IMR-90 (cell line): ENCODE data around the gene RAC2. TPM values are rescaled to one million over a fixed set of nuclear protein-coding genes. Genes with fewer than 3 reads are reported as not detected.

ENCODE experiments used
- ATAC-seq: fragments of 200-7000 bp; cut with Tn5 transposase; 2 replicates; pipeline ENCODE4 v1.9.1; 2020; ENCODE audit warnings: low read depth, mild to moderate bottlenecking, moderate library complexity
- BruUV-seq: library from RNA; stranded (reverse); fragments of 400-500 nt; replicated peaks from 2 replicates; lab custom pipeline; 2021; lab: Mats Ljungman, UMichigan
- CTCF ChIA-PET: fragments of 300-600 bp; formaldehyde crosslinking; extraction: SDS; loops from one replicate; lab custom pipeline; 2021; ENCODE audit warnings: antibody characterized with exemption; lab: Yijun Ruan, JAX
- POLR2A ChIA-PET: fragments of 300-600 bp; sonication (Branson Sonifier 250); formaldehyde crosslinking; loops from one replicate; lab custom pipeline; 2022; ENCODE audit warnings: antibody characterized with exemption; ENCODE audit not compliant: unreplicated experiment; lab: Charles Lee
- DNase-seq: peaks from one replicate; pipeline ENCODE4 v3.0.0; 2013
- H2AFZ ChIP-seq: replicated peaks from 2 replicates; pipeline ENCODE3; 2013; ENCODE audit warnings: low read length, mild to moderate bottlenecking; ENCODE audit not compliant: poor library complexity
- H2AK5ac ChIP-seq: 2 replicates; pipeline ENCODE4 v1.6.1; 2013; ENCODE audit warnings: low read depth, low read length, inconsistent platforms
- H2AK9ac ChIP-seq: replicated peaks from 2 replicates; pipeline ENCODE3; 2013; ENCODE audit warnings: mild to moderate bottlenecking, low read depth, low read length, moderate library complexity; ENCODE audit not compliant: poor library complexity
- H2BK120ac ChIP-seq: 2 replicates; pipeline ENCODE4 v1.6.1; 2013; ENCODE audit warnings: low read depth, low read length, inconsistent platforms
- H2BK15ac ChIP-seq: 3 replicates; pipeline ENCODE4 v1.6.1; 2013; ENCODE audit warnings: low read depth, low read length, inconsistent platforms
- H2BK20ac ChIP-seq: 2 replicates; pipeline ENCODE4 v1.6.1; 2013; ENCODE audit warnings: low read depth, mild to moderate bottlenecking, inconsistent platforms, low read length, moderate library complexity
- H2BK5ac ChIP-seq: 2 replicates; pipeline ENCODE4 v1.6.1; 2013; ENCODE audit warnings: mild to moderate bottlenecking, low read depth, low read length, inconsistent platforms; ENCODE audit not compliant: poor library complexity, severe bottlenecking
- H3K14ac ChIP-seq: replicated peaks from 2 replicates; pipeline ENCODE4 v1.6.1; 2013; ENCODE audit warnings: low read depth, low read length, inconsistent platforms
- H3K18ac ChIP-seq: 2 replicates; pipeline ENCODE4 v1.6.1; 2013; ENCODE audit warnings: low read depth, low read length, control low read depth
- H3K23ac ChIP-seq: 2 replicates; pipeline ENCODE4 v1.6.1; 2013; ENCODE audit warnings: low read depth, low read length, inconsistent platforms
- H3K27ac ChIP-seq: 2 replicates; pipeline ENCODE4 v1.5.1; 2013; ENCODE audit warnings: mild to moderate bottlenecking, control low read depth, low read length; ENCODE audit not compliant: insufficient read depth
- H3K27me3 ChIP-seq: 2 replicates; pipeline ENCODE4 v1.6.1; 2013; ENCODE audit warnings: low read length; ENCODE audit not compliant: control insufficient read depth, insufficient read depth
- H3K36me3 ChIP-seq: 2 replicates; pipeline ENCODE4 v1.6.1; 2013; ENCODE audit warnings: low read length, mixed read lengths; ENCODE audit not compliant: control insufficient read depth, insufficient read depth
- H3K4ac ChIP-seq: 2 replicates; pipeline ENCODE4 v1.6.1; 2013; ENCODE audit warnings: low read depth, low read length, inconsistent platforms
- H3K4me1 ChIP-seq: 2 replicates; pipeline ENCODE4 v1.6.1; 2013; ENCODE audit warnings: low read length, mixed read lengths; ENCODE audit not compliant: control insufficient read depth, insufficient read depth
- H3K4me2 ChIP-seq: 2 replicates; pipeline ENCODE4 v1.6.1; 2013; ENCODE audit warnings: low read depth, mild to moderate bottlenecking, control low read depth, low read length, moderate library complexity
- H3K4me3 ChIP-seq: 2 replicates; pipeline ENCODE4 v1.5.1; 2013; ENCODE audit warnings: low read depth, mild to moderate bottlenecking, control low read depth, low read length, moderate library complexity; ENCODE audit not compliant: insufficient read depth
- H3K56ac ChIP-seq: 2 replicates; pipeline ENCODE4 v1.6.1; 2013; ENCODE audit warnings: low read length, inconsistent platforms; ENCODE audit not compliant: insufficient read depth; ENCODE audit errors: extremely low read depth
- H3K79me1 ChIP-seq, 2 experiments: 2 replicates each; pipeline ENCODE4 v1.6.1; 2013; ENCODE audit warnings: low read length in 2 of 2, inconsistent platforms in 1 of 2, low read depth in 1 of 2
- H3K9ac ChIP-seq: 2 replicates; pipeline ENCODE4 v1.6.1; 2013; ENCODE audit warnings: low read depth, low read length, control low read depth
- H3K9me1 ChIP-seq: 2 replicates; pipeline ENCODE4 v1.6.1; 2013; ENCODE audit warnings: low read length, inconsistent platforms; ENCODE audit not compliant: insufficient read depth
- H3K9me3 ChIP-seq: 2 replicates; pipeline ENCODE4 v1.6.1; 2013; ENCODE audit warnings: low read length; ENCODE audit not compliant: control insufficient read depth, insufficient read depth
- H4K20me1 ChIP-seq: 2 replicates; pipeline ENCODE4 v1.6.1; 2013; ENCODE audit warnings: low read length, inconsistent platforms; ENCODE audit not compliant: insufficient read depth
- H4K5ac ChIP-seq: 2 replicates; pipeline ENCODE4 v1.6.1; 2013; ENCODE audit warnings: mild to moderate bottlenecking, low read depth, low read length, control low read depth
- H4K8ac ChIP-seq, 2 experiments: 2 replicates each; pipeline ENCODE4 v1.6.1; 2013; ENCODE audit warnings: low read depth in 2 of 2, low read length in 2 of 2, control low read depth in 1 of 2, inconsistent platforms in 1 of 2
- H4K91ac ChIP-seq: 2 replicates; pipeline ENCODE4 v1.6.1; 2013; ENCODE audit warnings: low read depth, low read length, inconsistent platforms; ENCODE audit not compliant: insufficient read depth
- BHLHE40 ChIP-seq: fragments of 150-350 bp; IDR thresholded peaks from 2 replicates; pipeline ENCODE4 v1.6.1; 2016; ENCODE audit warnings: mild to moderate bottlenecking, low read depth, low read length
- CEBPB ChIP-seq: IDR thresholded peaks from 2 replicates; pipeline ENCODE4 v1.6.1; 2012; ENCODE audit warnings: low read depth, low read length, improper control_type of control experiment
- CHD1 ChIP-seq: IDR thresholded peaks from 2 replicates; pipeline ENCODE4 v1.6.1; 2012; ENCODE audit warnings: low read depth, low read length, improper control_type of control experiment
- CTCF ChIP-seq: conservative IDR thresholded peaks from 2 replicates; pipeline ENCODE4 v1.5.1; 2012; ENCODE audit warnings: mild to moderate bottlenecking, low read depth, low read length, improper control_type of control experiment
- ELK1 ChIP-seq: fragments of 150-350 bp; IDR thresholded peaks from 2 replicates; pipeline ENCODE4 v1.6.1; 2016; ENCODE audit warnings: low read depth, mild to moderate bottlenecking, low read length, moderate library complexity, borderline replicate concordance
- MAFK ChIP-seq: IDR thresholded peaks from 2 replicates; pipeline ENCODE4 v1.6.1; 2012; ENCODE audit warnings: low read depth, low read length, improper control_type of control experiment
- MAZ ChIP-seq: IDR thresholded peaks from 2 replicates; pipeline ENCODE4 v1.6.1; 2012; ENCODE audit warnings: low read depth, mild to moderate bottlenecking, low read length, improper control_type of control experiment, moderate library complexity, borderline replicate concordance
- NFE2L2 ChIP-seq: fragments of 150-350 bp; IDR thresholded peaks from 2 replicates; pipeline ENCODE4 v1.6.1; 2016; ENCODE audit warnings: low read depth, mild to moderate bottlenecking, low read length
- RCOR1 ChIP-seq: IDR thresholded peaks from 2 replicates; pipeline ENCODE4 v1.6.1; 2012; ENCODE audit warnings: mild to moderate bottlenecking, low read length, improper control_type of control experiment; ENCODE audit not compliant: insufficient replicate concordance
- SMC3 ChIP-seq: fragments of 150-350 bp; IDR thresholded peaks from 2 replicates; pipeline ENCODE4 v1.6.1; 2016; ENCODE audit warnings: low read depth, mild to moderate bottlenecking, antibody characterized with exemption, low read length, moderate library complexity
- USF2 ChIP-seq: fragments of 150-350 bp; IDR thresholded peaks from 2 replicates; pipeline ENCODE4 v1.6.1; 2017; ENCODE audit warnings: mild to moderate bottlenecking, antibody characterized with exemption, low read length, low read depth
- WGBS, 2 experiments: methylation state at CpG; one replicate each; pipeline versions ENCODE4 v1.1.5 to v1.1.7; 2013; ENCODE audit warnings: missing lambda C conversion rate in 2 of 2; ENCODE audit not compliant: insufficient read length in 1 of 2; ENCODE audit errors: extremely low coverage in 2 of 2; 5-methylcytosine and 5-hydroxymethylcytosine counted together
- dilution Hi-C: fragments of 300-500 bp; cut with HindIII; formaldehyde crosslinking; loops from one replicate; pipeline ENCODE4 v1.14.3; 2018; ENCODE audit warnings: low sequenced_read_pairs; ENCODE audit not compliant: unreplicated experiment
- in situ Hi-C: fragments of 300-500 bp; cut with MboI; formaldehyde crosslinking; loops from 3 replicates; pipeline ENCODE4 v1.14.3; 2019; ENCODE audit warnings: low sequenced_read_pairs, inconsistent platforms, mixed read lengths
- intact Hi-C: fragments of 100-400 bp; cut with micrococcal nuclease; formaldehyde crosslinking; loops from 2 replicates; pipeline ENCODE4 v1.10.0; 2022
- polyA plus RNA-seq, 3 experiments: library from polyadenylated mRNA; depleted of rRNA; stranded (reverse); fragments of >200 nt; gene quantifications; 2 replicates each; pipeline ENCODE4 v1.2.3, GENCODE V29; 2012; ENCODE audit warnings: low replicate concordance in 1 of 3
- total RNA-seq: library from RNA; depleted of rRNA; stranded (reverse); fragments of >200 nt; gene quantifications from 2 replicates; pipeline ENCODE4 v1.2.3, GENCODE V29; 2012

Gene RAC2
- total and polyA plus RNA-seq, 2 of the 4 experiments (the other 2 are of a cell fraction) = 10.0 to 72.3 TPM

GRCh38 chr22:37177221-37177620, 66.8 kb downstream of the RAC2 start:
- in situ Hi-C loops (loop anchor here (10.0 kb wide), 1 partner anchor 288 kb away; no protein-coding TSS in a partner anchor), intact Hi-C loops (no loop called here), dilution Hi-C loops (no loop called here)
- ATAC-seq = no peak
- no peaks in the 10 kb centered on the region for H3K9me3 ChIP-seq
- peak overlapping the region; percentile 12; the same call in 1 of the 2 replicates for H3K14ac ChIP-seq
- peak overlapping the region; percentile 74; the same call in 1 of the 2 replicates for H2AK5ac ChIP-seq
- POLR2A ChIA-PET = no interaction called here
- H3K4me1 ChIP-seq = peaks cover 17% of the 10 kb centered on the region
- CTCF ChIA-PET = no interaction called here
- WGBS, 2 experiments = 86% methylated on average over 4 of the region's 5 CpGs; no CpG with 5 or more reads in 1 of the 2 experiments
- H4K91ac ChIP-seq = 0 out of 2 replicates have a peak overlapping the region, but pooled peaks have one; percentile 60
- no TSS peak for BruUV-seq
- peak overlapping the region; percentile 70 for H2BK120ac ChIP-seq
- H3K9me1 ChIP-seq = peaks cover 6% of the 10 kb centered on the region; the same call in 1 of the 2 replicates
- peak overlapping the region; percentile 91 for H2AFZ ChIP-seq
- H3K4ac ChIP-seq = peak overlapping the region; percentile 69
- no peaks in the 10 kb centered on the region for H4K20me1 ChIP-seq
- no peak overlapping the region for H3K27ac ChIP-seq
- TF ChIP-seq CTCF (no peak), RCOR1 (no peak), MAZ (no peak), USF2 (no peak), SMC3 (no peak), BHLHE40 (no peak), CEBPB (no peak), NFE2L2 (no peak), MAFK (no peak), ELK1 (no peak), CHD1 (no peak)
- H2BK20ac ChIP-seq = peak overlapping the region; percentile 12; the same call in 1 of the 2 replicates
- H2BK5ac ChIP-seq = no peak overlapping the region
- H3K27me3 ChIP-seq = peaks cover 18% of the 10 kb centered on the region
- H3K18ac ChIP-seq = no peak overlapping the region
- no peak overlapping the region for H4K5ac ChIP-seq
- peaks cover 5% of the 10 kb centered on the region; the same call in 1 of the 2 replicates for H3K36me3 ChIP-seq
- no peak overlapping the region for H2BK15ac ChIP-seq
- no peak for DNase-seq
- no peak overlapping the region for H3K4me2 ChIP-seq
- H3K9ac ChIP-seq = no peak overlapping the region
- H3K79me1 ChIP-seq = no peaks in the 10 kb centered on the region
- H3K4me3 ChIP-seq = no peak overlapping the region
- peak overlapping the region; percentile 70; the same call in 1 of the 2 replicates for H3K23ac ChIP-seq
- no peak overlapping the region for H2AK9ac ChIP-seq
- H4K8ac ChIP-seq = peak overlapping the region; percentile 40 to 72; a peak in 2 of 4 replicates
- H3K56ac ChIP-seq = no peak overlapping the region
